Activated T-cell treated with anti-CD3 and anti-CD28 coated beads, Interleukin-2, amount 50 U/mL, for 1 hour (primary cell): ENCODE results near the gene LHFPL2.

Experiments
- DNase-seq: peaks from one replicate; pipeline ENCODE4 v3.0.0-alpha.2; 2020

Gene LHFPL2

DNA sequence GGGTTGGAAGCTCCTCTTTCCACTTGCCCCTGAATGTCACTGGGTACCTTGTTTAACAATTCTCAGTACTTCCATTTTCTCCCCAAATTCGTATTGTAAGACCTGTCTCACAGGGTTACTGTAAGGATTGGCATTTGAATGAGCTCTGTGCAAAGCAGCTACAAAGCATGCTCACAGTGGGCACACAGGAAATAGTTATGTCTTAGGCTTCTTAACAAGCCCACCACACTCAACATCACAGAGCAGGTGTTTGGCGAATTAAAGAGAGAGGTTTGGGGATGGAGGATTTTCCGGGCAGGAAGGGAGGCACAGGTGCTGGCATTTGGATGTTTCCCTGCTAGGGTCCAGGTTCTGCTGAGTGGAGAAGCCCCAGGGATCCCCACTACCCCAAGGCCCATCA is 17.0 kb upstream of the LHFPL2 start:
- no peak for DNase-seq

DNA sequence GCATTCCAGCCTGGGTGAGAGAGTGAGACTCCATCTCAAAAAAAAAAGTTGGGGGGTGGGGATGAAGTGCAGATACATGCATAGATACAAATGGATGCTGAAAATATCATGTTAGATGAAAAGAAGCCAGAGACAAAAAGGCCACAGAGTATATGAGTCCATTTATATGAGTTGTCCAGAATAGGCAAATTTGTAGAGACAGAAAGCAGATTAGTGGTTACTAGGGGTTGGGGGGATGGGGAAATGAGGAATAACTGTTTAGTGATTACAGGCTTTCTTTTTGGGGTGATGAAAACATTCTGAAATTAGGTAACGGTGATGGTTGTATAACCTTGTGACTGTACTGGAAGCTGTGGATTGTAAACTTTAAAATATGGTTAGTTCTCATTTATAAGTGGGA is 13.8 kb upstream of the LHFPL2 start:
- no peak for DNase-seq

DNA sequence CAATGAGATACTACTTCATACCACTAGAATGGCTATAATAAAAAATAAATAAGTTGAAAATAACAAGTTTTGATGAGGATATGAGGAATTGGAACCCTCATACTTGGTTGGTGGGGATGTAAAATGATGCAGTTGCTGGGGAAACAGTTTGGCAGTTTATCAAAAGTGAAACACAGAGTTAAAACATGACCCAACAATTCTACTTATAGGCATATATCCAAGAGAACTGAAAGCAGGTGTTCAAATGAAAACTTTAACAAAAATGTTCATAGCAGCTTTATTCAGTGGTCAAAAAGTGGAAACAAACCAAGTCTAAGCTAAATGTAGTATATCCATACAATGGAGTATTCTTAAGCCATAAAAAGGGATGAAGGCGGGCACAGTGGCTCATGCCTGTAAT is 13.1 kb upstream of the LHFPL2 start:
- no peak for DNase-seq

DNA sequence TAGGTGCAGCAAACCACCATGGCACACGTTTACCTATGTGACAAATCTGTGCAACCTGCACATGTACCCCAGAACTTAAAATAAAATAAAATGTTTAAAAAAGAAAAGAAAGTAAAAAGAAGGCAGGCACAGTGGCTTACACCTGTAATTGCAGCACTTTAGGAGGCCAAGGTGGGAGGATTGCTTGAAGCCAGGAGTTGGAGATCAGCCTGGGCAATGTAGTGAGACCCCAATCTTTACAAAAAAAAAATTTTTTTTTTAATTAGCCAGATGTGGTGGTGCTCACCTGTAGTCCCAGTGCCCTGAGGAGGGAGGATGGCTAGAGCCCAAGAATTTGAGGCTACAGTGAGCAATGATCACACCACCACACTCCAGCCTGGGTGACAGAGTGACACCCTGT is 12.5 kb upstream of the LHFPL2 start:
- no peak for DNase-seq

DNA sequence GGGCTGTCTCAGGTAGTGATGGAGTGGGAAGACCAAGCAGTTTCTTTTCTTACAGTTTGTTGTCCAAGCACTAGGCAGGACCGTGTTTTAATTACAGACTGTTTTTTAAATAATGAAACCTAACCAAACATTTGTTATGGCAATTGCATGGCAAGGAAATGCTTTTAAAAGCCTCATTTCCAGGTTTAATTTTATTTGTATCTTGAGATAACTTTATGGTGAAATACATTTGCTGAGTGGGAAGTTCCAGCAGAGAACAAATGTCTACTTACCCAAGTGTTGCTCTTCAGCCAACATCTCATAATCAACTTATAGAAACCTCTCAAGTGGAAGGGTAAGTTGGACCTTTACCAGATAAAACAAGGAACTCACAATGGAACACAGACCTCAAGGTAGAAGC is 11.8 kb upstream of the LHFPL2 start:
- DNase-seq: no peak

DNA sequence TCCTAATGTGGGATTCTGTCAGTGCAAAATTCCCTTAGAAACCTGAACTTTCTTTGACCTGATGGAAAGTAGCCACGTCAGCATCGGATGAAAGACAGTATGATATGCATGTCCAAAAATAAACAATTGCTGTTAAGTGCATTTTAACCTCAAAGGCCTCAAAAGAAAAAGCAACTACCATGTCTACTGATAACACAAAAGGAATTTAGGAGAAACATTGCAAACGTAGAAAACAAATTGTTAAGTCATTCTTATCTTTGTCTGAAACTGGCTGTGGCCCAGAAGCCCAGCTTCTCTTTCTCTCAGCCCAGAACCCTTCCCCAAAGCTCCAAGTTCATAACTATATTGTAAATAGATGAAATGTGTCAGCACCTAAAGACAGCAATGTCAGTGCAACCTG is 11.1 kb upstream of the LHFPL2 start:
- no peak for DNase-seq

DNA sequence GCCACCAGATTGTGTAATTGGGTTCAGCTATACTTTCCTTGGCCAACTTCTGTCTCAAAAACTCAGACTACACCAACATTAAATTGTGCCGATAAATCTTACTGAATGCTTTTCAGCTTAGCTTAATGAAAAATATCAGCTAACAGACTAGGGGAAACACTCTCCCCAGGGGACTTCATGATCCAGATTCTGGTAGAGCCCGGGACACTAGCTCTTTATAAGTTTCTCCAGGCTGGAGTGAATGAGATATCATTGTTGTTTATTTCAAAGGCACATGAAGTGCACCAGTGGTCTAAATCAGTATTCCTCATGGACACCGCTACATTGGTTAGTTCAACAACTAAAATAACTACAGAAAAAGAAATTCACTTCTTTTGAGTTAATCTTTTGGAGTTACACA is 10.5 kb upstream of the LHFPL2 start:
- no peak for DNase-seq

DNA sequence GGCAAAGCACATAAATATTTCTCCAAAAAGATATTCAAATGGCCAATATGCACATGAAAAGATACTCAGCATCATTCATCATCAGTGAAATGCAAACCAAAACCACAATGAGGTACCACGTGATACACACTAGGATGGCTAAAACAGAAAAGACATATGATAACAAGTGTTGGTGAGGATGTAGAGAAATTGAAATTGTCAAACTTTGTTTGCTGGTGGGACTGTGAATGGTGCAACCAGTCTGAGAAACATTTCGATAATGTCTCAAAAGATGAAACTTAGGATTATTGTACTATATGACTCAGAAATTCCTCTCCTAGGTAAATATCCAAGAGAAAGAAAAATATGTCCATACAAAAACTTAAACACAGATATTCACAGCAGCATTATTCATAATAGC is 8.6 kb upstream of the LHFPL2 start:
- DNase-seq: no peak

DNA sequence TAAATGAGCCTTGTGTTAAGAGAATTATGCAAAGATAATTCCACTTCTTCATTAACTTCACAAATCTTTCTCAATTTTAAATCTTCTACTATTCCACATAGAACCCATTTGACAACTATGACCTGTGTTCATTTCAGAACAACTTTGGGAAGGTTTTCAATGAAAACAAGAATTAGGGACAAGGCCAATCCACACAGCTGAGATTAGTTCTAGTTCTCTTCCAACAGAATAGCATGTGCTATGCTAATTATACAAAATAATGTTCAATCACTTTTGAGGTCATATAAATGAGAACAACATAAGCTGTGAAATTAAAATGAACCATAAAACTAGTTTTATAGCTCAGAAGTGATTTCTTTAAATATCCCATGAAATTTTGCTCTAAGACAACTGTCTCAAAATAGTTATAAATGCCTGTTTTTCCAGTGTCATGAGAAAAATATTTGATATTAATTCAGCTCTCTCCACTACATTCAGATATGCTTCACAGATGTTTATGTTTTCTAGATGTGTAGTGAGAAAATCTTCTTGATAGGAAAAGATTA is 7.2 kb upstream of the LHFPL2 start:
- DNase-seq: no peak

DNA sequence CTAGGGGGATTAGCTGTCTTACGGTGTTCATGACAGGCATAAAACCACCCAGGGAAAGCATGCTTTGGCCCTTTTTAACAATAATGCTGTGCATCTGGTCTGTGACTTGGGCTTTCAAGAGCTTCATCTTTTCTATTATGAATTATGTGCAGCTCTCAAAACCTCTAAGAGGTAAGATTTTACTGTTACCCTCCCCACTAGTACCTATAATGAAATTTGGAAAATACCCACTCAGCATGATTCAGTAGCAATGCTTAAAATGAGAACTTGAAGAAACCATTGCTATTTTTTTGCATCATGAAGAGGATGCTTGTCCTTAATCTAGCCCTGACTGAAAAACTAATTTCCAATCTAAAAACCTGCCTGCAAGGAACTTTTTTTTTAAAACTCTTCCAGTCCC is 5.8 kb upstream of the LHFPL2 start:
- DNase-seq: no peak

DNA sequence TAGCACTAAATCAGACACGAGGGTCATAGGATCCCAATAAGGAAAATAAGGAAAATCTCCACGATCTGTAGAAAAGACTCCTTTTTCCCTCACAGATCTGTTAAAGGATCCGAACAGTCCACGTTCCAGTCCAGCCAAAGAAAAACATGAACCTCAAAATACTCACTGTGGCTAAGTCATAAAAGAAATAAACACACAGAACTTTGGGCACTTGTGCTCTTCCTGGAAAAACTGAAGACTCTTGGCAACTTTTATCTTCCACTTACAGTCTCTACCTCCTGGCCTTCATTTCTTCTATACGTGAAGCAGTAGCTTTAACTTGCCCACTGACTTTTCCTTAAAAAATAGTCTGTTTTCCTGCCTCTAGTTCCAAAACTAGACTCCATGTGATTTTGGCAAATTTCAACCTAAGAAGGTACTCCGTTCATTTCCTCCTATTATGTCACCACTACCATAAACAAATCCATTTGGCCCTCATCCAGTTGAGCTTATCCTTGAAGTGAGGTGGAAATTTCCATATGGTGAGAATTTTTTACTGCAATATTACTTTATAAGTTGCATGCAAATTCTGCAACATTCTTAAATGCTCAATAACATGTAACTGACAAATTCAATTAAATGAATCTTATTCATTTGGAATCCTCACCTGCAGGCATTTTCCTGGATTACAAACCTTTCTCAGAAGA is 5.3 kb upstream of the LHFPL2 start:
- no peak for DNase-seq

DNA sequence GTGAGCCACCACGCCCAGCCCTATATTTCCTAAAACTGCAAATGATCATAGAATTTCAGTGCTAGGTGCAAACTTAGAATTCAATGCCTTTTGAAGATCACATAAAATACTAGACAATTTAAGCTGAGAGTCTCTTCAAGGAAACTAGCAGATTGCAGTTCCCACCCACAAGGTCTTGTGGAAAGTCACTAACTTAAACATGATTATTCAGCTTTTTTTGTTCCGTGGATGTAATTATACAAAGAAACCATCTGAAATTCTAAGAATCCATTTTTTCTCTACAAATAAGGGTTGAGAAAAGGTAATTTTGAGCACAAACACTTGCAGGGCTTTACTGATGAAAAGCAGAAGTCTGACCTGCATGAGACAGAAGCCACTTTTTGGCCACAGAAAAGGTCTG is 4.5 kb upstream of the LHFPL2 start:
- DNase-seq: no peak

DNA sequence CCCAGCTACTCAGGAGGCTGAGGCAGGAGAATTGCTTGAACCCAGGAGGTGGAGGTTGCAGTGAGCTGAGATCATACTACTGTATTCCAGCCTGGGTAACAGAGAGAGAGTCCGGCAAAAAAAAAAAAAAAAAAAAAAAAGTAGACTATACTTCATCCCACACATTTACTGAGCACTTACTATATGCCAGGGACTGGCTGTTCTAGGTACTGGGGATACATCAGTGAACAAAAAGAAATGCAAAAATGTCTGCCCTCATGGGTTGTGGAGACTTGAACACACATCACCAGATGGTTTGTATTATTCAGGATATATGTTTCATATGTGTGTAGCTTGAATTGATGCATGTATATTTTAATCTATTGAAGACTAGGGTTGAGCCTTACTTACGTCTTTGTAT is 2.9 kb upstream of the LHFPL2 start:
- DNase-seq: no peak

DNA sequence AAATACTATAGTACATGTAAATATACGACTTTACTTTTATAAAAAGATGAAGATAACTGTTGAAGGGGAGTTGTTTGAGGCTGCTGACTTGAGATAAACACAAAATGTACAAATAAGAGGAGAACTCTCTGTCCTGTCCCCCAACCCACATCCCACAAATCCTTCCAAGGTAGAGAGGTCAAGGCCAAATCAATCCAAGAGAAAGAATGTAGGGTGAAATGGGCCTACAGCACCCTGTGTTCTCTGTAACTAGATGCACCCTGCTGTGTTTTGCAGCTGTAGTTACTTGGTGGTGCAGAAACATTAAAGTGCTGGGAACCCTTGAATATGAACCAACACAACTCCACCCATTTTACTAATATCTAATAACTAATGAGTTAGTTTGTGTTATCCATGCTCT is 2.0 kb upstream of the LHFPL2 start:
- no peak for DNase-seq

DNA sequence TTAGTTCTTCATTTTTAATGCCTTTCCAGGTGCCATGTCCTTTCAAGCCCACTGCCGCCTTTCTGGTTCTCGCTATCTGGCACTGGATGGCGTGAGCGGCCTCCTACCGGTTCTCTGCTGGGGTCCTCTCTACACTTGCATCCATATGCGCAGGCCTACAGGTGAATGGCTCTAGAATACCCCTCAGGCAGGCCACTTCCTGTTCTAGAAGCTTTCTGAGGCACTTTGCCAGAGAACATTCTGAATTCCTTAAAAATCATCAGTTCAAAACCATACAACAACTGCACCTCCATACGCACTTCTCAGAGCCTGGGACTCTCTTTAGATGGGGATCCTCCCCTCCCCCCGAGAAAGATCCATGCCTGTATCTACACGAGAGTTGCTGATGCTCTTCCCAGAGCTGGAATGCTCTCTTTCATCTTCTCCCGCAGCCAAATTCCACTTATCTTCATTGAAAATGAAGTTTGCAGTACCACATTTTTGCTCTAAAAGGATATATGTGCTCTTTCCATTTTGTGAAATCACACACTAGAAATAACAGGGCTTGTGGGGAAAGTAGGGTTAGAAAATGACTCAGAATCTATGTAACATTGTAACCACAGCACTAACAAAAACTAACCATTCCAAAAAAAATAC is 1.4 kb upstream of the LHFPL2 start:
- DNase-seq: no peak

DNA sequence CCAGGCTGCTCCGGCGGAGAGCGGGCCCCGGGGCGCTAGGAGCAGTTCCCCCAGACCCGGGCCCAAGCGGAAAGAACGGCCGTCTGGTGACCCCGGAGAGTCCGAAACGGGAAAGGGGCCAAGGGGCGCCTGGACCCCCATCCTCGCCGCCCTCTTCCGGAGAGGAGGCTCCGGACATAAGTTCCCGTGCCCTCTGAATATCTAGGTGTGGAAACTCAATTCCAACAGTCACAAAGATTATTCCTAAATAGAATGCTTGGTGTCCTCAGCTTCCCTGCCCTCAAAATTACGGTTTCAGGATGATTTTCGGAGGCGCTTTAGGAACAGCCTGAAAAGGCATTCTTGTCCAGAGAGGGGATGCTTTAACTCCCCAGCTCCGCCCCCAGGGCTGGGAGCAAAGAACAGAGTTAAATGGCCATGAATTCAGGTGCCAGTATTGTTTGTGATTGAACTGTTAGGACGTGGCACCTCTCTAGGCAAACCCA is 681 bp upstream of the LHFPL2 start:
- DNase-seq: no peak

DNA sequence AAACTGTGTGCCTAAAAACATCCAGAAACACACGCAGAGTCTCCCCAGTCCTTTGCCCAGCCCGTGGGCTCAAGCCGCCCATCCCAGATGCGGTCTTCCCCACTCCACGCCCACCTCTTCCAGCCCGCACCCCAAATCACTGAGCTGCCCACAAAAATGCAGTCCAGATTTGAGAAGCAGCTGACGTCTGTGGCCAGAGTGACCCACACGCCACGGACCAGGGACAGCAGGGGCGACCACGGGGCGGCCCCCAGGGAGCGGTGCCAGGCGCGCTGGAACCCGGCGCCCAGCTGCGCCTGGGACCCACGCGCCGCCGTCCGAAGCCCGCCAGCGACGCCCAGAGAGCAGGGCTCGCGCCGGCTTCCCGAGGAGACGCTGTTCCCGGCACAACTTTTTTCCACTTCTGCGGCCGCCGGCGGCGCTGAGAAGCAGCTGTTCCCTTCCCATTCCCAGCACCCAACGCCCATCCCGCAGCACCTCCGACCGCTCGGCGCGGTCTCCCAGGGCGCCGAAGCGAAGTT is 674 bp downstream of the LHFPL2 start:
- no peak for DNase-seq

DNA sequence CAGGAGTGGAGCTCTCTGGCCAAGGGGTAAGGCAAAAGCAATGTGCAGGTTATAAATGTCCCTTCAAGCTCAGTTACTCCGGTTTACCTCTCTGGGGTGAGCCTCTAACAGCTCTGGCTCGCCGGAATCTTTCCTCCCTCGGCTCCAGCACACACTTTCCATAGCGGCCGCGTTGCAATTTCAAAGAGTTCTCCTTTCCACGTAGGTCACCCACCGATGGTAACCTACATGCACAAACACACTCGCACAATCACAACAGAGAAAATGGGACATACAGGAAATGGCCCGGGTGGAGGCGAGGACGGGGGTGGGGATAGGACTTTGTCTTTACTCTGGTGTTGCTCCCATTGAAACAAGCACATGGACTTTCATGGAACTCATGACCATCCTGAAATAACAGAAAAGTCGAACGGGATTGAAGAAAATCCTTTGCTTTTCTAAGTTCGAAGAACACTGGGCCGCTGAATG is 1.2 kb downstream of the LHFPL2 start:
- DNase-seq: no peak

DNA sequence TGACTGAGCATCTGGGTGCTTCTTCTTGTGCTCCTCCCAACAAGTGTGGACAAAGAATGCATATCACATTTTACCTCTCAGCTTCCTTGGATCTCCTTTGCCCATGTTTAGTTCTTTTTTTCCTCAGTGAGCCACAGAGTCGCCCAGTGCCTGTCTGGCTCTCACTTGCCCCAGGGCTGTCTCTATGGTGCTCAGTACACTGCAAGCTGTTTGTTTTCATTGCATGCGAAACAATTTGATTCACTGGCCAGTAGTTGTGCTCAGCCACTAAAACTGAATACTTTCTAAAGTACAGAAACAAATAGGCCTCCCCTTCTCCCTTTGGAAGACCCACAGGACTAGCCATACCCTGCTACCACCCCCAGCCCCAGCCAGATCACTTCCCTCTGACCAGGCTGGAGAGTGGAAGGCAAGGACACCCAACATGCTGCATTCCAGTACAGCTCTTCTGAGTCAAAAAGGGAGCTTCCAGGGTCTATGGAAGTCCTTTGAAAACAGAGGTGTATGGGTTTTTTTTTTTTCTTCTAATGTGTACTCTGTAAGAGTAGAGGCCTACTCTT is 3.8 kb downstream of the LHFPL2 start:
- no peak for DNase-seq

DNA sequence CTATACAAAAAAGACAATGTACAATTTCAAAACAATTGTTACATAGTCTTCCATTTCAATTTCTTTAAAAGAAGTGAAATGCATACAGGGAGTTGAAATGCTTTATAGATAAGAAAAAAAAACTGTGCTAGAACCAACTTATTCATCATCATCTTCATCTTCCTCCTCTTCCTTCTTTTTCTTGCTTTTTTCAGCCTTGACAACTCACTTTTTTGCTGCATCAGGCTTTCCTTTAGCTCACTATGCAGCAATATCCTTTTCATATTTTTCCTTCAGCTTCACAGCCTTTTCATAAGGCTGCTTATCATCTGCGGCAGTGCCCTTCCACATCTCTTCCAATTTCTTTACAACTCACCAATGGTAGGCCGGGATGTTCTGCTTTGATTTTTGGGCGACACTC is 4.4 kb downstream of the LHFPL2 start:
- DNase-seq: no peak

DNA sequence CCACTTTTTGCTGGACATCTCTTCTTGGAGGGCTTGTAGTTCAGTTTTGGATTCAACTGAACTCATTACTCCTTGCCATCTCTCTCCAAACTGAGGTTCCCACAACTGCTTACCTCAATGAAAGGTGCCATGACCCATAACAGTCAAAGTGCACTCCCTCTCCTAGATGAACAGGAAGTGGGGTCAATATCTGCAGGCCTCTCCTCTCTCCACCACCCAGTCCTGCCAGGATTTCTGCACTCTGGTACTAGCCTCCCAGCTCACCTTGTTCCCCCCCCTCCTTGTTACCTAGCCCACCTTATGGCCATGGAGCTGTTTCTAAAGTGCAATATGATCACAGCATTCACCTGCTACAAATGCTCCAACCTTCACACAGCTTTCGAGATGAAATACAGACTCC is 5.9 kb downstream of the LHFPL2 start:
- no peak for DNase-seq

DNA sequence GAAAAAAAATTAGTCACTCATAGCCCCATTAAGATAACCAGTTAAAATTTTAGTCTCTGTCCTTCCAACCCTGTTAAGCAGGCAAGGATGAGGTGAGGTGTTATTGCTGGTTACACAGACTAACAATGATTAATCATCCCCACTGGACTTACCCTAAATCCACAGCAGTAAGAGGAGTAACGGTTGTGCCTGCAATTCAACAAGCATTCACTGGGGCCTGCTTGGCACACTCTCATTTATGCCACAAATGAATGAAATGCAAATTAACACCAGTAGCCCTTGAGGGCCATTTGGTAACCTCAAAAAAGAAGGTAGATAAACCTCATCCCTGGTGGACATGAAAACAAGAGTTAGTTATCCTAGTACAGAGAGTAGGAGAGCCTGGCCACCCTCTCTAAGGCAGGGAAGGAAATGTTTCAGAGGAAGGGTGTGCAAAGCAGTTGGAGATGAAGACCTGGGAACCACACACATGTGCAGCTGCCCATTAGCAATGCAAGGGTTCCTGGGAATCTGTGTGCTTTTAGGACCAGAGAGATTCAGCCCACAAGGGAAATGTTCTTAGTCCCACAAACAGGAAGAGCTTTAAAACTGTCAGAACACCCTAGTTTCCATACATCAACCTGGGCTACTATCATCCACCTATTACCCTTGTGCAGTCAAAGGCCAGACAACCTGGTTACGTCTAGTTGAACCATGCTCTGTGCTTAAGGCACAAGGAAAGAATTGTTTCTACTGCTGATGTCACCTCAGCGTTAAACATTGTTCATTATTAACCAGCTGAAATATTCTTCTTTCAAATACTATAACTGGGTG is 7.7 kb downstream of the LHFPL2 start:
- DNase-seq: no peak

DNA sequence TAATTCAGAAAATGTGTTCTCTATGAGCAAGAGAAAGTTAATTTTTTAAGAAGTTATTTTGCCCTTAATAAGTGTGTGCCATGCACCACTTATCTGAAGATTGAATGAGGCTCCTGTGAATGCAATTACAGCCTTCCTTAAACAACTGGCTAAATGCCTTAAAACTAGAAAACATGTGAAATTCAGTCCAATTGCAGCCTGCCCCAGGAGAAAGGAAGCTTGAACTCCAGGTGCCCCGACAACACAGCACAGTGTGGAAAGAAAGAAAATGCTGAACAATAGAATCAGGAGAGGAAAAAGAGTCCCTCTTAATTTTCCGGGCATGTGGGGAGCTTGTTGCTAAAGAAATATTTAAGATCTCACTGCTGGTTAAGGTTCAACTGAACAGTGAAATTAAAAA is 8.8 kb downstream of the LHFPL2 start:
- no peak for DNase-seq
